ENCODE results near the gene DNAJA4. TPM values are rescaled to one million over a fixed set of nuclear protein-coding genes. Genes with fewer than 3 reads are reported as not detected.
A peak's percentile ranks its signal among the peaks of the same experiment; 100 is the strongest.

DNAJA4 gene
- polyA plus RNA-seq (0.66 TPM in 1 of 2 replicates, not detected in the other), polyA minus RNA-seq (not detected in 2 replicates)

DNA sequence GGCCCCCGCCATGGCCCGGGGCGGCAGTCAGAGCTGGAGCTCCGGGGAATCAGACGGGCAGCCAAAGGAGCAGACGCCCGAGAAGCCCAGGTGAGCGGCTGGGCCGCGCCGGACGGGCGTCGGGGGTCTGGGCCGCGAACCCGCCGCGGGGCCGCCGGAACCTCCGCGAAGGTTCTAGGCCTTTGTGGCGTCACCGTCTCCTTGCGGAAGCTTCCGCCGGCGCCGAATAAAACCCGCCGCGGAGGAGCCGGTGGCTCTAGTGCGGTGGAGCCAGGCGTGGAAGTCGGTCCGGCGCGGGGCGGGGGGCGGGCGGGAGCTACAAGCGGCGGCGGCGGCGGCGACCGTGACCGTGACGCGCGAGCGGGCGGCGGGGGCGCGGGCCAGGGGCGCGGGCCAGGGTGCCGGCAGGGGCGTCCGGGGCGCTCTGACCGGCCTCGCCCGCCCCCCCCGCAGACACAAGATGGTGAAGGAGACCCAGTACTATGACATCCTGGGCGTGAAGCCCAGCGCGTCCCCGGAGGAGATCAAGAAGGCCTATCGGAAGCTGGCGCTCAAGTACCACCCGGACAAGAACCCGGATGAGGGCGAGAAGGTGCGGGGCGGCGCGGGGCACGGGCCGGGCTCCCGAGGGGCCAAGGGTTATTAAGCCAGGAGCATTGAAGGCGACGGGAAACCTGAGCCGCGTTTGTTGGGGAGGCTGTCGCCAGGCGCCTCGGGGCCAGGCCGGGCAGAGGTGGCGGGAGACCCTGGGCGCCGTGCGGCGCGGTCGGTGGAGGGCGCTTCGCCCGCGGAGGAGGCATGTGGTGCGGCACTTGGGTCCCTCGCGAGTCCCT is at the start of gene DNAJA4:
Gene DNAJA4 (plus strand): TSS at position 259 of the 833 bp plus-strand sequence. CDS start 202 bp downstream, at position 461.
- Histone ChIP-seq H2AFZ (ENCODE audit: low read depth, low read length) (no peak within 1 kb of the TSS), H3K79me2 (replicated peaks; ENCODE audit: insufficient read depth, low read length) (no peaks in the 10 kb centered on the region), H3K9me2 (ENCODE audit: insufficient read depth, low read length) (no peaks in the 10 kb centered on the region), H3K9me3 (ENCODE audit: low read length) (no peaks in the 10 kb centered on the region), H3K4me3 (ENCODE audit: low read length) (peak within 1 kb of the TSS; percentile 15), H3K27ac (ENCODE audit: low read length) (no peak within 1 kb of the TSS), H3K36me3 (ENCODE audit: insufficient read depth, low read length) (no peaks in the 10 kb centered on the region), H3K4me2 (ENCODE audit: low read length) (no peak within 1 kb of the TSS), H3K9ac (ENCODE audit: low read length) (no peak within 1 kb of the TSS), H4K20me1 (ENCODE audit: insufficient read depth) (no peaks in the 10 kb centered on the region), H3K27me3 (ENCODE audit: insufficient read depth, low read depth, low read length) (peaks cover 18% of the 10 kb centered on the region), H3F3A (ENCODE audit: insufficient read depth, low read length, poor library complexity, severe bottlenecking) (no peaks in the 10 kb centered on the region)
- TF ChIP-seq SMC3 (conservative IDR thresholded peaks at IDR 0.05; ENCODE audit: poor library complexity) (no peak), POLR2AphosphoS5 (IDR thresholded peaks at IDR 0.05) (no peak), RAD21 (conservative IDR thresholded peaks at IDR 0.05) (no peak)
- TF ChIP-seq, protein P1, sequence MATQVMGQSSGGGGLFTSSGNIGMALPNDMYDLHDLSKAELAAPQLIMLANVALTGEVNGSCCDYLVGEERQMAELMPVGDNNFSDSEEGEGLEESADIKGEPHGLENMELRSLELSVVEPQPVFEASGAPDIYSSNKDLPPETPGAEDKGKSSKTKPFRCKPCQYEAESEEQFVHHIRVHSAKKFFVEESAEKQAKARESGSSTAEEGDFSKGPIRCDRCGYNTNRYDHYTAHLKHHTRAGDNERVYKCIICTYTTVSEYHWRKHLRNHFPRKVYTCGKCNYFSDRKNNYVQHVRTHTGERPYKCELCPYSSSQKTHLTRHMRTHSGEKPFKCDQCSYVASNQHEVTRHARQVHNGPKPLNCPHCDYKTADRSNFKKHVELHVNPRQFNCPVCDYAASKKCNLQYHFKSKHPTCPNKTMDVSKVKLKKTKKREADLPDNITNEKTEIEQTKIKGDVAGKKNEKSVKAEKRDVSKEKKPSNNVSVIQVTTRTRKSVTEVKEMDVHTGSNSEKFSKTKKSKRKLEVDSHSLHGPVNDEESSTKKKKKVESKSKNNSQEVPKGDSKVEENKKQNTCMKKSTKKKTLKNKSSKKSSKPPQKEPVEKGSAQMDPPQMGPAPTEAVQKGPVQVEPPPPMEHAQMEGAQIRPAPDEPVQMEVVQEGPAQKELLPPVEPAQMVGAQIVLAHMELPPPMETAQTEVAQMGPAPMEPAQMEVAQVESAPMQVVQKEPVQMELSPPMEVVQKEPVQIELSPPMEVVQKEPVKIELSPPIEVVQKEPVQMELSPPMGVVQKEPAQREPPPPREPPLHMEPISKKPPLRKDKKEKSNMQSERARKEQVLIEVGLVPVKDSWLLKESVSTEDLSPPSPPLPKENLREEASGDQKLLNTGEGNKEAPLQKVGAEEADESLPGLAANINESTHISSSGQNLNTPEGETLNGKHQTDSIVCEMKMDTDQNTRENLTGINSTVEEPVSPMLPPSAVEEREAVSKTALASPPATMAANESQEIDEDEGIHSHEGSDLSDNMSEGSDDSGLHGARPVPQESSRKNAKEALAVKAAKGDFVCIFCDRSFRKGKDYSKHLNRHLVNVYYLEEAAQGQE (IDR thresholded peaks at IDR 0.05; ENCODE audit: borderline replicate concordance), result no peak

DNA sequence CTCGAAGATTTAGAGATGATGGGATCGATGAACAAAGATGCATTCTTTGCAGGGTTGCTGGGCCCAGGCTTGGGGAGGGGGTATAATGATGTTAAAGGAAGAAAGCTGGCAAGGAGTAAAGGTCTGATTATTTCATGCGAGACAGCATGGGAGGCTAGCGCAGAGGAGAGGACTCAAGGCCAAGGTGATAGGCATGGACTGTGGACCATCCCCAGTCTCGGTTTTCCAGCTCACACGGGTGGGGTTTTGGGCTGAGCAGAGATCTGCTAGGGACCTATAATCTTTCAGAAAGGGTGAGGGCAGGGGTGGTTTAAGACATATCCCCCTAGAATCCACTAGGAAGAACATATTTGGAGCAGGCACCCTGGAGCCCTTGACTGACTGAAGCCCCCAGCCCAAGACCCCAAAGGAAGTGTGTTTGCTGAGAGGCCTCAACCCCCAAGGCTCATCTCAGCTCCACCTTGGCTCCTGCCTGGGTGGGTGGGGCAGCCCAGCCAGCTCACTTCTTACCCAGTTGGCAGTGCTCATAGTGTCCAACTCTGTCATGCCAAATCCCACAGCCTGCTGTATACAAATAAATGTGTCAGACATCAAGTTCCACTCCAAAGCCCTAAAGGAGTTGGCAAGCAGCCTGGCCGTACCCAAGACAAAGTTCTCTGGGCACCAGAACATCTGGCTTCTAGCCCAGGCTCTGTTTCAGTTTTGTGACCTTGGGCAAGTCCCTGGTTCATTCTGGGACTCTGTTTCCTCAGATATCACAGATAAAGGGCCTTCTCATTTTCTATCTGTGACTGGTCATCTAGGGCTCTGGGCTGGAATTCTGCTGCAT is 47.9 kb upstream of the DNAJA4 start:
- H3K79me2 ChIP-seq (replicated peaks; ENCODE audit: insufficient read depth, low read length), result no peaks in the 10 kb centered on the region
- H3K4me2 ChIP-seq (ENCODE audit: low read length), result no peak overlapping the region
- H3K9me2 ChIP-seq (ENCODE audit: insufficient read depth, low read length), result no peaks in the 10 kb centered on the region
- no peaks in the 10 kb centered on the region for H3K27me3 ChIP-seq (ENCODE audit: insufficient read depth, low read depth, low read length)
- no peak overlapping the region for H3K4me3 ChIP-seq (ENCODE audit: low read length)
- no peaks in the 10 kb centered on the region for H4K20me1 ChIP-seq (ENCODE audit: insufficient read depth)
- H3K9ac ChIP-seq (ENCODE audit: low read length), result no peak overlapping the region
- no peak overlapping the region for H2AFZ ChIP-seq (ENCODE audit: low read depth, low read length)
- H3K27ac ChIP-seq (ENCODE audit: low read length), result no peak overlapping the region
- TF ChIP-seq TAF1 (IDR thresholded peaks at IDR 0.05; ENCODE audit: low read depth), result no peak
- TF ChIP-seq POLR2AphosphoS5 (IDR thresholded peaks at IDR 0.05), result no peak
- TF ChIP-seq EZH2 (IDR thresholded peaks at IDR 0.05; ENCODE audit: borderline replicate concordance, insufficient read depth, low read length, poor library complexity, severe bottlenecking), result no peak
- no peak for TF ChIP-seq EP300 (conservative IDR thresholded peaks at IDR 0.05; ENCODE audit: poor library complexity, severe bottlenecking)
- TF ChIP-seq SMC3 (conservative IDR thresholded peaks at IDR 0.05; ENCODE audit: poor library complexity), result no peak
- TF ChIP-seq, protein P2, sequence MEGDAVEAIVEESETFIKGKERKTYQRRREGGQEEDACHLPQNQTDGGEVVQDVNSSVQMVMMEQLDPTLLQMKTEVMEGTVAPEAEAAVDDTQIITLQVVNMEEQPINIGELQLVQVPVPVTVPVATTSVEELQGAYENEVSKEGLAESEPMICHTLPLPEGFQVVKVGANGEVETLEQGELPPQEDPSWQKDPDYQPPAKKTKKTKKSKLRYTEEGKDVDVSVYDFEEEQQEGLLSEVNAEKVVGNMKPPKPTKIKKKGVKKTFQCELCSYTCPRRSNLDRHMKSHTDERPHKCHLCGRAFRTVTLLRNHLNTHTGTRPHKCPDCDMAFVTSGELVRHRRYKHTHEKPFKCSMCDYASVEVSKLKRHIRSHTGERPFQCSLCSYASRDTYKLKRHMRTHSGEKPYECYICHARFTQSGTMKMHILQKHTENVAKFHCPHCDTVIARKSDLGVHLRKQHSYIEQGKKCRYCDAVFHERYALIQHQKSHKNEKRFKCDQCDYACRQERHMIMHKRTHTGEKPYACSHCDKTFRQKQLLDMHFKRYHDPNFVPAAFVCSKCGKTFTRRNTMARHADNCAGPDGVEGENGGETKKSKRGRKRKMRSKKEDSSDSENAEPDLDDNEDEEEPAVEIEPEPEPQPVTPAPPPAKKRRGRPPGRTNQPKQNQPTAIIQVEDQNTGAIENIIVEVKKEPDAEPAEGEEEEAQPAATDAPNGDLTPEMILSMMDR (IDR thresholded peaks at IDR 0.05; ENCODE audit: poor library complexity, severe bottlenecking), result no peak
- TF ChIP-seq, protein P1 (IDR thresholded peaks at IDR 0.05; ENCODE audit: borderline replicate concordance), result no peak
- no peak for TF ChIP-seq MXI1 (conservative IDR thresholded peaks at IDR 0.05; ENCODE audit: poor library complexity, severe bottlenecking)
- no peak for TF ChIP-seq RAD21 (conservative IDR thresholded peaks at IDR 0.05)
- no peaks in the 10 kb centered on the region for H3K9me3 ChIP-seq (ENCODE audit: low read length)
- no peaks in the 10 kb centered on the region for H3F3A ChIP-seq (ENCODE audit: insufficient read depth, low read length, poor library complexity, severe bottlenecking)
- H3K36me3 ChIP-seq (ENCODE audit: insufficient read depth, low read length), result no peaks in the 10 kb centered on the region

All from neural cell (in vitro differentiated cells).